Adipocyte (in vitro differentiated cells): ENCODE results near the gene CASK.

Source experiments
- DNase-seq: peaks from one replicate; pipeline ENCODE4 v3.0.0-alpha.2; 2015; ENCODE audit warnings: low read depth
- H3K27me3 ChIP-seq: replicated peaks from 2 replicates; pipeline ENCODE4 v1.7.0; 2013; ENCODE audit warnings: mild to moderate bottlenecking, low read length, moderate library complexity; ENCODE audit not compliant: control insufficient read depth, insufficient read depth
- H3K36me3 ChIP-seq: 2 replicates; pipeline ENCODE4 v1.7.0; 2013; ENCODE audit warnings: low read length, mild to moderate bottlenecking, moderate library complexity; ENCODE audit not compliant: control insufficient read depth, insufficient read depth, severe bottlenecking
- H3K4me1 ChIP-seq: 2 replicates; pipeline ENCODE4 v1.7.0; 2013; ENCODE audit warnings: mild to moderate bottlenecking, low read length, moderate library complexity; ENCODE audit not compliant: control insufficient read depth, insufficient read depth
- H3K4me3 ChIP-seq: 2 replicates; pipeline ENCODE4 v1.7.0; 2013; ENCODE audit warnings: mild to moderate bottlenecking, low read length, moderate library complexity
- H3K9ac ChIP-seq: 2 replicates; pipeline ENCODE4 v1.7.0; 2013; ENCODE audit warnings: mild to moderate bottlenecking, low read length, moderate library complexity
- H3K9me3 ChIP-seq: 2 replicates; pipeline ENCODE4 v1.7.0; 2013; ENCODE audit warnings: mild to moderate bottlenecking, low read length, moderate library complexity; ENCODE audit not compliant: control insufficient read depth

Gene CASK

GRCh38 chrX:41599507-41599906, 323.8 kb downstream of the CASK start:
- no peak overlapping the region for H3K9ac ChIP-seq

GRCh38 chrX:41596596-41596995, 326.8 kb downstream of the CASK start:
- Histone ChIP-seq H3K4me3 (no peak overlapping the region), H3K9me3 (no peaks in the 10 kb centered on the region), H3K9ac (no peak overlapping the region), H3K4me1 (peaks cover 12% of the 10 kb centered on the region), H3K36me3 (no peaks in the 10 kb centered on the region), H3K27me3 (peaks cover 10% of the 10 kb centered on the region)
- DNase-seq: no peak

More at GRCh38 chrX:41599507-41599906, 323.8 kb downstream of the CASK start:
- Histone ChIP-seq H3K27me3 (peaks cover 10% of the 10 kb centered on the region), H3K4me1 (peaks cover 12% of the 10 kb centered on the region), H3K36me3 (no peaks in the 10 kb centered on the region), H3K4me3 (no peak overlapping the region), H3K9me3 (no peaks in the 10 kb centered on the region)
- DNase-seq: peak; percentile 3

GRCh38 chrX:41594634-41595033, 328.7 kb downstream of the CASK start:
- H3K9me3 ChIP-seq: no peaks in the 10 kb centered on the region
- no peaks in the 10 kb centered on the region for H3K36me3 ChIP-seq
- no peak overlapping the region for H3K9ac ChIP-seq
- DNase-seq: no peak
- peaks cover 6% of the 10 kb centered on the region for H3K4me1 ChIP-seq
- no peak overlapping the region for H3K4me3 ChIP-seq
- H3K27me3 ChIP-seq: peaks cover 10% of the 10 kb centered on the region

GRCh38 chrX:41591906-41592305, 331.4 kb downstream of the CASK start:
- no peaks in the 10 kb centered on the region for H3K9me3 ChIP-seq
- no peak overlapping the region for H3K9ac ChIP-seq
- H3K36me3 ChIP-seq: no peaks in the 10 kb centered on the region
- H3K27me3 ChIP-seq: peaks cover 11% of the 10 kb centered on the region
- no peaks in the 10 kb centered on the region for H3K4me1 ChIP-seq
- H3K4me3 ChIP-seq: no peak overlapping the region
- no peak for DNase-seq

GRCh38 chrX:41590641-41591040, 332.7 kb downstream of the CASK start:
- Histone ChIP-seq H3K4me1 (no peaks in the 10 kb centered on the region), H3K36me3 (no peaks in the 10 kb centered on the region), H3K27me3 (peaks cover 5% of the 10 kb centered on the region), H3K4me3 (no peak overlapping the region), H3K9me3 (no peaks in the 10 kb centered on the region), H3K9ac (no peak overlapping the region)
- DNase-seq: no peak

GRCh38 chrX:41589634-41590270, 333.6 kb downstream of the CASK start:
- DNase-seq: peak; percentile 63
- H3K36me3 ChIP-seq: no peaks in the 10 kb centered on the region
- peak overlapping the region; percentile 21 for H3K9ac ChIP-seq
- no peaks in the 10 kb centered on the region for H3K9me3 ChIP-seq
- peaks cover 5% of the 10 kb centered on the region for H3K27me3 ChIP-seq
- peak overlapping the region; percentile 52 for H3K4me3 ChIP-seq
- no peaks in the 10 kb centered on the region for H3K4me1 ChIP-seq

- H3K4me1 ChIP-seq: no peaks in the 10 kb centered on the region
- H3K9ac ChIP-seq: no peak overlapping the region
- H3K27me3 ChIP-seq: peaks cover 5% of the 10 kb centered on the region
- H3K9me3 ChIP-seq: no peaks in the 10 kb centered on the region
- no peak for DNase-seq
- H3K4me3 ChIP-seq: no peak overlapping the region
- no peaks in the 10 kb centered on the region for H3K36me3 ChIP-seq
These were observed 335.1 kb downstream of the CASK start for GRCh38 chrX:41588271-41588670.

GRCh38 chrX:41580423-41581064, 342.8 kb downstream of the CASK start:
- Histone ChIP-seq H3K4me1 (no peaks in the 10 kb centered on the region), H3K9me3 (no peaks in the 10 kb centered on the region), H3K36me3 (peaks cover 8% of the 10 kb centered on the region), H3K4me3 (no peak overlapping the region), H3K27me3 (no peaks in the 10 kb centered on the region), H3K9ac (no peak overlapping the region)
- no peak for DNase-seq

GRCh38 chrX:41563876-41564275, 359.5 kb downstream of the CASK start:
- H3K36me3 ChIP-seq: no peaks in the 10 kb centered on the region
- no peaks in the 10 kb centered on the region for H3K9me3 ChIP-seq
- H3K9ac ChIP-seq: no peak overlapping the region
- H3K4me1 ChIP-seq: peaks cover 17% of the 10 kb centered on the region
- peak overlapping the region; percentile 33 for H3K4me3 ChIP-seq
- no peak for DNase-seq
- H3K27me3 ChIP-seq: peaks cover 14% of the 10 kb centered on the region

GRCh38 chrX:41561045-41561444, 362.3 kb downstream of the CASK start:
- no peaks in the 10 kb centered on the region for H3K9me3 ChIP-seq
- no peaks in the 10 kb centered on the region for H3K36me3 ChIP-seq
- H3K27me3 ChIP-seq: peaks cover 21% of the 10 kb centered on the region
- DNase-seq: peak; percentile 70
- peaks cover 18% of the 10 kb centered on the region for H3K4me1 ChIP-seq
- H3K4me3 ChIP-seq: no peak overlapping the region
- no peak overlapping the region for H3K9ac ChIP-seq

- Histone ChIP-seq H3K27me3 (peaks cover 21% of the 10 kb centered on the region), H3K4me3 (no peak overlapping the region), H3K9ac (peak overlapping the region; percentile 23), H3K4me1 (peaks cover 18% of the 10 kb centered on the region), H3K36me3 (no peaks in the 10 kb centered on the region), H3K9me3 (no peaks in the 10 kb centered on the region)
- peak; percentile 36 for DNase-seq
These were observed 363.9 kb downstream of the CASK start for GRCh38 chrX:41559235-41560052.
